Vagina (tissue), 2 donors: Measurements from ENCODE around the gene ENOX2. TPM values are rescaled to one million over a fixed set of nuclear protein-coding genes. Genes with fewer than 3 reads are reported as not detected.

ENCODE experiments used
- DNase-seq, 2 donors: peaks; one replicate each; pipeline ENCODE4 v3.0.0-alpha.2; 2017; ENCODE audit errors: extremely low spot score in 2 of 2
- H3K27ac ChIP-seq: fragments of 200-600 bp; sonication (generic); one replicate; pipeline ENCODE4 v1.5.1; 2019
- H3K27me3 ChIP-seq: fragments of 200-600 bp; sonication (generic); one replicate; pipeline ENCODE4 v1.5.1; 2019
- H3K36me3 ChIP-seq, 2 donors: fragments of 200-600 bp; sonication (generic); one replicate each; pipeline ENCODE4 v1.5.1; 2017 to 2019
- H3K4me1 ChIP-seq: fragments of 200-600 bp; sonication (generic); one replicate; pipeline ENCODE4 v1.5.1; 2019
- H3K4me3 ChIP-seq, 2 donors: fragments of 200-600 bp; sonication (generic); 1 replicate in 1 of 2; 2 replicates in 1 of 2; pipeline ENCODE4 v1.5.1; 2016 to 2019
- H3K9me3 ChIP-seq: fragments of 200-600 bp; sonication (generic); one replicate; pipeline ENCODE4 v1.5.1; 2019
- CTCF ChIP-seq, 3 experiments: fragments of 450-650 bp in 2 of 3; fragments of 200-600 bp in 1 of 3; sonication (generic) in 1 of 3; IDR thresholded peaks; one replicate each; pipeline ENCODE4 v1.5.1; 2017 to 2019; ENCODE audit warnings: antibody characterized with exemption in 3 of 3, mild to moderate bottlenecking in 2 of 3, moderate library complexity in 2 of 3
- POLR2A ChIP-seq, 2 donors: fragments of 450-650 bp; IDR thresholded peaks; one replicate each; pipeline ENCODE4 v1.6.1; 2017; ENCODE audit warnings: antibody characterized with exemption in 2 of 2, mild to moderate bottlenecking in 2 of 2, moderate library complexity in 2 of 2
- POLR2AphosphoS5 ChIP-seq, 2 donors: sonication (generic); formaldehyde crosslinking; IDR thresholded peaks; one replicate each; pipeline ENCODE4 v1.9.0; 2017; ENCODE audit warnings: antibody characterized with exemption in 2 of 2, mild to moderate bottlenecking in 2 of 2, low read depth in 1 of 2; ENCODE audit not compliant: insufficient read depth in 1 of 2
- intact Hi-C: fragments of 100-400 bp; cut with DNase I; formaldehyde crosslinking; loops from one replicate; pipeline ENCODE4 v1.15.1; 2023
- total RNA-seq: library from RNA; depleted of rRNA; stranded (reverse); fragments of >200 nt; gene quantifications from one replicate; pipeline ENCODE4 v1.2.3, GENCODE V29; 2016

ENOX2 gene
- total RNA-seq, 1 donor from 2014 or later, result 8.8 TPM

GRCh38 chrX:130810561-130810960 lies 92.4 kb downstream of the ENOX2 start:
- TF ChIP-seq POLR2AphosphoS5 (IDR thresholded peaks at IDR 0.05; ENCODE audit: insufficient read depth in 1 of 2, low read depth in 1 of 2) (no peak), CTCF (IDR thresholded peaks at IDR 0.05) (no peak), POLR2A (IDR thresholded peaks at IDR 0.05) (no peak)
- H3K27me3 ChIP-seq, result no peaks in the 10 kb centered on the region
- no peaks in the 10 kb centered on the region for H3K9me3 ChIP-seq
- no peaks in the 10 kb centered on the region for H3K36me3 ChIP-seq
- H3K4me3 ChIP-seq, result no peak overlapping the region
- no peaks in the 10 kb centered on the region for H3K4me1 ChIP-seq
- H3K27ac ChIP-seq, result no peak overlapping the region
- no peak for DNase-seq
- intact Hi-C loops, result no loop called here

GRCh38 chrX:130805903-130806302 lies 97.1 kb downstream of the ENOX2 start:
- TF ChIP-seq POLR2A (IDR thresholded peaks at IDR 0.05), result no peak
- no peak for TF ChIP-seq POLR2AphosphoS5 (IDR thresholded peaks at IDR 0.05; ENCODE audit: insufficient read depth in 1 of 2, low read depth in 1 of 2)
- TF ChIP-seq CTCF (IDR thresholded peaks at IDR 0.05), result no peak
- no peaks in the 10 kb centered on the region for H3K4me1 ChIP-seq
- no peak overlapping the region for H3K27ac ChIP-seq
- intact Hi-C loops, result no loop called here
- H3K27me3 ChIP-seq, result no peaks in the 10 kb centered on the region
- H3K36me3 ChIP-seq, result no peaks in the 10 kb centered on the region
- no peak for DNase-seq
- H3K9me3 ChIP-seq, result no peaks in the 10 kb centered on the region
- no peak overlapping the region for H3K4me3 ChIP-seq

- Histone ChIP-seq H3K4me3 (no peak overlapping the region), H3K9me3 (no peaks in the 10 kb centered on the region), H3K36me3 (no peaks in the 10 kb centered on the region), H3K27ac (no peak overlapping the region), H3K4me1 (no peaks in the 10 kb centered on the region), H3K27me3 (no peaks in the 10 kb centered on the region)
- no peak for DNase-seq
- TF ChIP-seq POLR2AphosphoS5 (IDR thresholded peaks at IDR 0.05; ENCODE audit: insufficient read depth in 1 of 2, low read depth in 1 of 2) (no peak), CTCF (IDR thresholded peaks at IDR 0.05) (no peak), POLR2A (IDR thresholded peaks at IDR 0.05) (no peak)
- intact Hi-C loops, result no loop called here
These were observed 99.5 kb downstream of the ENOX2 start for GRCh38 chrX:130803537-130803936.

- intact Hi-C loops, result no loop called here
- Histone ChIP-seq H3K27me3 (no peaks in the 10 kb centered on the region), H3K27ac (no peak overlapping the region), H3K4me1 (no peaks in the 10 kb centered on the region), H3K9me3 (no peaks in the 10 kb centered on the region), H3K36me3 (no peaks in the 10 kb centered on the region), H3K4me3 (no peak overlapping the region)
- TF ChIP-seq CTCF (IDR thresholded peaks at IDR 0.05) (no peak), POLR2A (IDR thresholded peaks at IDR 0.05) (no peak), POLR2AphosphoS5 (IDR thresholded peaks at IDR 0.05; ENCODE audit: insufficient read depth in 1 of 2, low read depth in 1 of 2) (no peak)
- DNase-seq, result no peak
These were observed 101.1 kb downstream of the ENOX2 start for GRCh38 chrX:130801901-130802300.

GRCh38 chrX:130799393-130799792 lies 103.6 kb downstream of the ENOX2 start:
- intact Hi-C loops, result no loop called here
- H3K27ac ChIP-seq, result no peak overlapping the region

More at GRCh38 chrX:130799393-130799792, 103.6 kb downstream of the ENOX2 start:
- Histone ChIP-seq H3K4me1 (no peaks in the 10 kb centered on the region), H3K27me3 (no peaks in the 10 kb centered on the region), H3K4me3 (no peak overlapping the region), H3K9me3 (no peaks in the 10 kb centered on the region), H3K36me3 (no peaks in the 10 kb centered on the region)
- DNase-seq, result no peak
- TF ChIP-seq POLR2AphosphoS5 (IDR thresholded peaks at IDR 0.05; ENCODE audit: insufficient read depth in 1 of 2, low read depth in 1 of 2) (no peak), POLR2A (IDR thresholded peaks at IDR 0.05) (no peak), CTCF (IDR thresholded peaks at IDR 0.05) (no peak)
